Cardiac muscle cell (in vitro differentiated cells and primary cell): Measurements from ENCODE around the gene DNAH7. TPM values are rescaled to one million over a fixed set of nuclear protein-coding genes. Genes with fewer than 3 reads are reported as not detected.

Experiments
- DNase-seq, 2 donors: peaks; one replicate each; pipeline versions ENCODE4 v3.0.0 to v3.0.0-alpha.2; 2010 to 2017; ENCODE audit warnings: low read depth in 1 of 2, low spot score in 1 of 2
- H3K27ac ChIP-seq: fragments of 200-600 bp; sonication (generic); 2 replicates; pipeline ENCODE4 v1.5.1; 2016
- H3K27me3 ChIP-seq: fragments of 200-600 bp; sonication (generic); 2 replicates; pipeline ENCODE4 v1.6.0; 2016; ENCODE audit warnings: control low read depth
- H3K36me3 ChIP-seq: fragments of 200-600 bp; sonication (generic); 2 replicates; pipeline ENCODE4 v1.5.1; 2016; ENCODE audit warnings: control low read depth
- H3K4me1 ChIP-seq: fragments of 200-600 bp; sonication (generic); 2 replicates; pipeline ENCODE4 v1.8.1; 2017; ENCODE audit warnings: low read depth, mild to moderate bottlenecking, mixed run types
- H3K4me3 ChIP-seq: fragments of 200-600 bp; sonication (generic); 2 replicates; pipeline ENCODE4 v1.5.1; 2016; ENCODE audit warnings: mild to moderate bottlenecking
- H3K9me3 ChIP-seq: fragments of 200-600 bp; sonication (generic); 2 replicates; pipeline ENCODE4 v1.5.1; 2017; ENCODE audit warnings: low read depth, mild to moderate bottlenecking, control low read depth
- polyA plus RNA-seq: library from polyadenylated mRNA; unstranded; fragments of >200 nt; fragmentation: Nextera tagmentation; extraction: Ambion mirVana; gene quantifications from 2 replicates; pipeline ENCODE4 v1.2.1, GENCODE V29; 2016
- total RNA-seq: library from RNA; depleted of rRNA; stranded (reverse); fragments of >200 nt; gene quantifications from 2 replicates; pipeline ENCODE4 v1.2.3, GENCODE V29; 2016
- TF ChIP-seq, protein P1 (sequence below): IDR thresholded peaks from 2 replicates; pipeline ENCODE4 v1.5.1; 2012; ENCODE audit warnings: low read depth, mild to moderate bottlenecking, low read length

DNAH7 gene
- total and polyA plus RNA-seq, 2 experiments from 2014 or later: 0.75 to 1.8 TPM

GRCh38 chr2:195863564-195863963, 205.1 kb downstream of the DNAH7 start:
- DNase-seq: no peak
- Histone ChIP-seq H3K9me3 (no peaks in the 10 kb centered on the region), H3K4me1 (no peaks in the 10 kb centered on the region), H3K36me3 (no peaks in the 10 kb centered on the region), H3K27ac (no peak overlapping the region), H3K27me3 (no peaks in the 10 kb centered on the region), H3K4me3 (no peak overlapping the region)
- TF ChIP-seq, protein P1, sequence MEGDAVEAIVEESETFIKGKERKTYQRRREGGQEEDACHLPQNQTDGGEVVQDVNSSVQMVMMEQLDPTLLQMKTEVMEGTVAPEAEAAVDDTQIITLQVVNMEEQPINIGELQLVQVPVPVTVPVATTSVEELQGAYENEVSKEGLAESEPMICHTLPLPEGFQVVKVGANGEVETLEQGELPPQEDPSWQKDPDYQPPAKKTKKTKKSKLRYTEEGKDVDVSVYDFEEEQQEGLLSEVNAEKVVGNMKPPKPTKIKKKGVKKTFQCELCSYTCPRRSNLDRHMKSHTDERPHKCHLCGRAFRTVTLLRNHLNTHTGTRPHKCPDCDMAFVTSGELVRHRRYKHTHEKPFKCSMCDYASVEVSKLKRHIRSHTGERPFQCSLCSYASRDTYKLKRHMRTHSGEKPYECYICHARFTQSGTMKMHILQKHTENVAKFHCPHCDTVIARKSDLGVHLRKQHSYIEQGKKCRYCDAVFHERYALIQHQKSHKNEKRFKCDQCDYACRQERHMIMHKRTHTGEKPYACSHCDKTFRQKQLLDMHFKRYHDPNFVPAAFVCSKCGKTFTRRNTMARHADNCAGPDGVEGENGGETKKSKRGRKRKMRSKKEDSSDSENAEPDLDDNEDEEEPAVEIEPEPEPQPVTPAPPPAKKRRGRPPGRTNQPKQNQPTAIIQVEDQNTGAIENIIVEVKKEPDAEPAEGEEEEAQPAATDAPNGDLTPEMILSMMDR: no peak

- DNase-seq: no peak
- H3K9me3 ChIP-seq: no peaks in the 10 kb centered on the region
- TF ChIP-seq, protein P1: no peak
- no peak overlapping the region for H3K27ac ChIP-seq
- H3K4me1 ChIP-seq: no peaks in the 10 kb centered on the region
- H3K4me3 ChIP-seq: no peak overlapping the region
- no peaks in the 10 kb centered on the region for H3K27me3 ChIP-seq
- no peaks in the 10 kb centered on the region for H3K36me3 ChIP-seq
These were observed 205.5 kb downstream of the DNAH7 start for GRCh38 chr2:195863121-195863520.

DNA sequence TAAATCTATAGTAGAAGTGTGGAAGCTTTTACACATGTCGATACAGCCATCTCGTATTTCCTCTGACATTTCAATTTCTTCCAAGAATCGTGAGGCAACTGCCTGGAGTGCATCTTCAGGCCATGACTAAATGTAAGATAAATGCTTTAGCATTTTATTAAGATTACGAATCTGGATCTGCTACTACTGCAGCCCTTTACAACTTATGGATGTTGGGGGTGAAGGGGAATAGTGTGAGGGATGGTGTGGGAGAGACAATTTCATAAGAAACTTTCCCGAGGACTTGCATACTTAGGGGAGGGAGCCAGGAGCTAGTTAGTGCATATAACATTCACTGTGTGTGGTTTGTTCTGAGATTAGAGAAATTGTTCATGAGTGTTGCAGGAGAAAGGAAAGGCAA, 206.8 kb downstream of the DNAH7 start:
- peak in 1 of 2 donors; percentile 68 for DNase-seq
- no peaks in the 10 kb centered on the region for H3K4me1 ChIP-seq
- TF ChIP-seq, protein P1: no peak
- H3K9me3 ChIP-seq: no peaks in the 10 kb centered on the region
- no peaks in the 10 kb centered on the region for H3K36me3 ChIP-seq
- H3K27me3 ChIP-seq: no peaks in the 10 kb centered on the region
- H3K27ac ChIP-seq: no peak overlapping the region
- no peak overlapping the region for H3K4me3 ChIP-seq

DNA sequence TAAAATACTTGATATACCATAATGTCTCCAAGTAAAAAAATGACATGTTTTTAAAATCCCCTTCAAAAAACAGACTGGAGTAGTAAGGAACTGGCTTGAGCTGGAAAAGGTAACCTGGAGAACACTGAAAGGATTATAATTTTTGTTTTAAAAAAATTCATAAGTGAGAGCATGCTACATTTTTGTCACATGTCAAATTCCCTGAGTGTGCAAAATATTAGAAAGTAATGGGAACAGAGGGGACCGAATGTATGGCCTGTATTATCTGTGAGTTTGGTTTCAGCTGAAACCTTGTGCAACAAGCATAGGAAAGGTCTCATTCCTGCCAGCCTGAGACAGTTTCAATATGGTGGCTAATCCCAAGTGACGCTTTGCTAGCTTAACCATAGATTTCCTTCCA, 209.1 kb downstream of the DNAH7 start:
- Histone ChIP-seq H3K27me3 (no peaks in the 10 kb centered on the region), H3K36me3 (no peaks in the 10 kb centered on the region), H3K4me3 (no peak overlapping the region), H3K9me3 (no peaks in the 10 kb centered on the region), H3K27ac (no peak overlapping the region), H3K4me1 (no peaks in the 10 kb centered on the region)
- TF ChIP-seq, protein P1: no peak
- no peak for DNase-seq

- TF ChIP-seq, protein P1: no peak
- Histone ChIP-seq H3K9me3 (no peaks in the 10 kb centered on the region), H3K27me3 (no peaks in the 10 kb centered on the region), H3K4me3 (no peak overlapping the region), H3K4me1 (no peaks in the 10 kb centered on the region), H3K27ac (no peak overlapping the region), H3K36me3 (no peaks in the 10 kb centered on the region)
- no peak for DNase-seq
These were observed 211.5 kb downstream of the DNAH7 start for GRCh38 chr2:195857132-195857531.

- Histone ChIP-seq H3K36me3 (no peaks in the 10 kb centered on the region), H3K27ac (no peak overlapping the region), H3K9me3 (no peaks in the 10 kb centered on the region), H3K4me1 (no peaks in the 10 kb centered on the region), H3K4me3 (no peak overlapping the region), H3K27me3 (no peaks in the 10 kb centered on the region)
- TF ChIP-seq, protein P1: no peak
- DNase-seq: no peak
These were observed 217.9 kb downstream of the DNAH7 start for GRCh38 chr2:195850764-195851163.
